NCI-H526 (cell line): Measurements from ENCODE around the gene EDN2.

Experiments used
- DNase-seq, 2 experiments: peaks; one replicate each; lab custom pipeline; 2025; lab: John Stamatoyannopoulos, UW

The EDN2 gene

DNA sequence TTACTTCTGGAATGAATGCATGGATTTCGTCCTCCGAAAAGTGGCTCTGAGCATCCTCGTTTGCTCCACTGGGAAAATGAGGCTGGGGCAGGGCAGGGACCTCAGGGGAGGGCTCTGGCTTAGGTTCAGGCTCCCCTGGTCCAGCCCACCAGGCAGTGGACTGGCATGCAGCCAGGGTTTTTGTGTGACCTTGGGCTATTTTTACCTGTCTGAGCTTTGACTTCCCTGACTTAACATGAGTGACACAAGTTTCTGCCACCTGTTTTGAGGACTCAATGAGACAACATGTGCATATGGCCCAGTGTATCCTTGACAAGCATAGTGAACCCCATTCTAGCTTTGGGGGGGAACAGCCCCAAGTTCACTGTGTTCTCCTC, 32.6 kb upstream of the EDN2 start:
- no peak for DNase-seq

DNA sequence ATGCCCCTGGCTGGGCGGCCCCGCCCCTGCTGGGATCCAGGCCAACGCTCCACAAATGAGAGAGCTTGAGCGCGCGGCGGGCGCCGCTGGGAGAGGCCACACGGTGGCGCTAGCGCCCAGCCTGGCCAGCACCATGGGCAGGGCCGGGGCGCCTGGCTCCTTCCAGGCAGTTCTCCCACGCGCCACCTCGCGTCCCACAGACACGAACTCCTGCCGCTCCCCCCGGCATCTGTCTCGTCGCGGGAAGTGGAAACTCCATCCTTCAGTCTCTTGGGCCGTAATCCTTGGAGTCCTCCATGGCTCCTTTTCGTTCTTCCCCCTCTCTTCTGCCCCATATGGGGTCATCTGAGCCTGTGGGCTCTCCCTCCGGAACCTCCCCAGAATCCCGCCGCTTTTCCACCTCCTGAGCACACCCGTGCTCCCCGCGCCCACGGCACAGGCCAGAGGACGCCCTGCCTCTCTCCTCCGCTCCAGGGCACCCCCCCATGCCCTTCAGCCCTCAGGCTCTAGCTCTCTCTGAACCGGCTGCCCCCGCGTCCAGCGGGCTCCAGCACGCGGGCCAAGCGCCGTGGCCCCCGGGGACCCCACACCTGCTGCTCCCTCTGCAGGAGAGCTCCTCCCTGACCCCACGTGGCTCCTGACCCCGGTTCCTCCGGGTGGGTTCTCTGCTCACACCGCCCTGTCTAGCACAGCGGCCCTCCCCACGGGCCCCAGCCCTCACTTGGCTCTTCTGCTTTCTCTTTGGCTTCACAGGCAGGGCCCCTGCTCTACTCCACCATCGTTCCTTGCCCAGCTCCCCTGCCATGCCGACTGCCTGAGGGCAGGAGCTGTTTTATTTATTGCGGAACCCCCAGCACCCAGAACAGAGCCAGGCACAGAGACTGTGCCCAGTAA, 31.9 kb upstream of the EDN2 start:
- DNase-seq: peak; percentile 79 to 95

- DNase-seq: no peak
These were observed 31.3 kb upstream of the EDN2 start for GRCh38 chr1:41515778-41516167.

GRCh38 chr1:41515131-41515678, 30.7 kb upstream of the EDN2 start:
- peak; percentile 45 to 84 for DNase-seq

DNA sequence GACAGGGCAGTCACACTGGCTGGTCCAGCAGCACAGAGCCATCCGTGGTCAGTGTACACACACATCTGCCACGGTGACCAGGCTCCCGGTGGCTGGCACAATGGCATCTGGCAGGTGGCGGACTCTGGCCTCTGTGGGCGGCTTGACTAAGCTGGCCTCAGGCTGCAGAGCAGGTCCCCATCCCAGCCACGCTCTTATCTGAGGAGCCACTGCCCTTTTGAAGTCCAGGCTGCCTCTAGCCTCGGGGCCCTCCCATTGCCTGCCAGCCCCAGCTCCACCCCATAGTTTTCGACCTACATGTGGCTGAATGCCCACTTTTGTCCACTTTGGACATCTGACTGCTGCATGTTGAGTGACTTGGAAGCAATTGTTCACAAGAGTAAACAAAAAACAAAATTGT, 29.9 kb upstream of the EDN2 start:
- DNase-seq: no peak

DNA sequence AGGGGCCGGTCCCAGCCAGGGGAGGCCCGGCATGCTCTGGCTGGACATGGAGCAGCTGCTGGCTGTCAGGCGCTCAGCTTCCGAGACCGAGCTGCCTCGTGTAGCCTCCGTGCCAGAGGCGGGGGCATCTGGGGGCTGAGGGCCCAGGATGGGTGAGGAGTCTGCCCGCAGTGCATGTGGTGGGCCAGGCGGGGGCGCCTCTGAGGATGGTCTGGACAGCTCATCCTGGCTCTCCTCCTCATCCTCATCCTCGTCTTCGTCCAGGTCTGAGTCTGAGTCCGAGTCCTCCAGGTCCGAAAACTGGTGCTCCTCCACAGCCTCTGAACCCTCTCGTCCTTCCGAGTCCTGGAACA, 28.9 kb upstream of the EDN2 start:
- DNase-seq: no peak

DNA sequence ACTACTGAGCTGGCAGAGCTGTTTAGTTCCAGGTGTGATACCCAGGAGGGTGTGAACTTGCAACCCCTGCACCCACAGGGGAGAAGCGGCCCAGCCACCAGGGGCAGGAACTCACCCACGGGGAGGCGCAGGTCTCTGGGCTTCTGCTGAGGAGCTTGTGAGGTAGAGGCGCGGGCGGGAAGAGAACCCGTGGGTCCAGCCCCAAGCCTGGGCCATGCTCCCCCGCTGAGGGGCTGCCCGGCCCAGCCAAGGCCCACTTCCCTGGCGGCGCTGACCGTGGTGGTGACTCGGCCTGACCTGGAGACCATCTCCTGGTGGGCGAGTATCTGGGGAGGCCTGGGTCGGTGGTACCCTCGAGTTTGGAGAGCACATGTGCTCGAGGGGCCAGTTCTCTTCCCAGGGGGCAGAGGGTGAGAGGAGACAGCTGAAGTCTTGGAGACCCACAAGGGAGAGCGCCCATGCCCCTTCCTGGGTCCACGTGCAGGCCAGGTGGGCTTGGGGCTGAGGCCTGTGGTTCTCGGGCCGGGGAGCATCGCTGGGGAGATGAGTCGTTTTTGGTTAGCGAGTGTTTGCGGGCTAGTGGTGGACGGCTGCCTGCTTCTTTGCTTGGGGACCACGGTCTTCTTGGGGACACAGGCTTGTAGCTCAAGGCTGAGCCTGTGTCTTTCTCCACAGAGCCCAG, 28.4 kb upstream of the EDN2 start:
- no peak for DNase-seq

- no peak for DNase-seq
These were observed 26.7 kb upstream of the EDN2 start for GRCh38 chr1:41511239-41511540.

DNA sequence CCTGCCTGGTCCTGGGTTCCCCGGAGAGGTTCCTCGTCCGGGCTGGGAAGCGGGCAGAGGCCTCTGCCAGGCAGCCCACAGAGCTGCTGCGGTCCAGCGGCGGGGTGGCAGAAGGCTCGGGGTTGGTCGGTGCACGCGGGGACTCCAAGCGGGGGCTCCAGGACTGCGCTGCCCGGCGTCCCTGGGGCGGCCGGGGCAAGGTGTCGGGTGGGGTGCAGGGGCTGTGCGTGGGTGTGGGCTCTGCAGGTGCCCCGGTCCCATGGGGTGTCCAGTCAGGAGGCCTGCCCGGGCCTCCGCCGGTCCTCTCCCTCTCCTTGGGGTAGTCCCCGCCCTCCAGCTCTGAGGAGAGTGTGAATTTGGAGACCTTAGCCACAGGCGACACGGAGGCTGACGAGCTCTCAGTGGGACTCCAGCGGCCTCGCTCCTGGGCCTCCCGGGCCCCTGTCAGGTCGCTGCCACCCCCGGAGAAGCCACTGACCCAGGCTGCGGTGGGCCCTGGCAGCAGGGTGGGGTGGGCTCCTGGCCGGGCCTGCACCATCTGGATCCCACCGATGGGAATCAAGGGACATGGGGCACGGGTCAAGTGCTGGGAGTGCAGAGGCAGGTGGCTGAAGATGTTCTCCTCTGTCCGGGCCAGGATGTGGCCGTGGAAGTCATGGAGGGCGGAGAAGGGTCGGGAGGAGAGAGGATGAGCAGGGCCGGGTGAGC, 26.2 kb upstream of the EDN2 start:
- no peak for DNase-seq

- DNase-seq: no peak
These were observed 24.8 kb upstream of the EDN2 start for GRCh38 chr1:41509270-41509671.

- no peak for DNase-seq
These were observed 23.8 kb upstream of the EDN2 start for GRCh38 chr1:41508290-41508689.

DNA sequence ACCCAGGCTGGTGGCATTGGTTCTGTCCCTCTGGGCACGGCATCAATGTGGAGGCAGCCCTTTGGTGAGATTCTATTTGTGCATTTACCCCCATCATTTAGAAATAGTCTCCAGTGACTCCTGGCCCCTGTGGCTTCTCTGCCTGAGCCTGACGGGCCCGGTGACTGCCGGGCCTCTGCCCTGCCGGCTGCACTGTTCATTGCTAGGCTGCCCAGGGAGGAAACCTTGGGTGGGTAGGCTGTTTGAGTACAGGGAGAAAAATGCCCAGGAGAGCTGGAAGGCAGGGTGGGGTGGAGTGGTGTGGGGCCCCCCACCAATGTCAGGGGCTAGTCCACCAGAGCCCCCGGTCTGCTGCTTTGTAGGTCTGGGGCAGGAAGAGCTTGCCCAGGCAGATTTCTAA, 23.4 kb upstream of the EDN2 start:
- no peak for DNase-seq

GRCh38 chr1:41507110-41507720, 22.7 kb upstream of the EDN2 start:
- no peak for DNase-seq

GRCh38 chr1:41504114-41505035, 19.9 kb upstream of the EDN2 start:
- DNase-seq: no peak

DNA sequence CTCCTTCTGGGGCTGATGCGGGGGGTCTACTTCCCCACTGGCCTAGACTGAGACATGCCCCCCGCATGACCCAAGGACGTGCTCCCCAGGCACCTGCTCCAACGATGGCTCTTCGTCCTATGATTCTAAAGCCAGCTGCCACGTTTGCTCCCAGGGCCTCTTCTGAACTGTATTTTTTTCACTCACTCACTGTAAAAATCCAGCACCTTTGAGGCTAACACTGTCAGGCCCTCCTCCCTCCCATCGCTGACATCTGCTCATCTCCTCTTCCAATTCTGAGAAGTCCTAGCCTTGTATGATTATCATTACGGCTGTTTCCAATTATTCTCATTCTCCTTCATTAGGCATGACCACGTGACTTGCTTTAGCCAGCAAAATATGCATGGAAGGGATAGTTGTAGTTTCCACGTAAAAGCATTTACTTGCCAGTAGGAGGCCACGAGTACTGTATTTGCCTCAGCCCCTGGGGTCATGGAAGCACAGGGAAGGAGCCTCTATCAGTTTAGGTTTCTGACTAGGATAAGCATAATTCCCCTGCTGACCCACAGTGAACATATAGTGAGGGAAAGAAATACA, 19.1 kb upstream of the EDN2 start:
- DNase-seq: peak in 1 of 2 experiments; percentile 35

- DNase-seq: no peak
These were observed 18.4 kb upstream of the EDN2 start for GRCh38 chr1:41502912-41503311.

GRCh38 chr1:41501581-41501980, 17.1 kb upstream of the EDN2 start:
- peak; percentile 83 to 97 for DNase-seq

- DNase-seq: peak; percentile 24 to 37
These were observed 16.5 kb upstream of the EDN2 start for GRCh38 chr1:41500781-41501518.

- DNase-seq: no peak
These were observed 15.9 kb upstream of the EDN2 start for GRCh38 chr1:41500378-41500777.

DNA sequence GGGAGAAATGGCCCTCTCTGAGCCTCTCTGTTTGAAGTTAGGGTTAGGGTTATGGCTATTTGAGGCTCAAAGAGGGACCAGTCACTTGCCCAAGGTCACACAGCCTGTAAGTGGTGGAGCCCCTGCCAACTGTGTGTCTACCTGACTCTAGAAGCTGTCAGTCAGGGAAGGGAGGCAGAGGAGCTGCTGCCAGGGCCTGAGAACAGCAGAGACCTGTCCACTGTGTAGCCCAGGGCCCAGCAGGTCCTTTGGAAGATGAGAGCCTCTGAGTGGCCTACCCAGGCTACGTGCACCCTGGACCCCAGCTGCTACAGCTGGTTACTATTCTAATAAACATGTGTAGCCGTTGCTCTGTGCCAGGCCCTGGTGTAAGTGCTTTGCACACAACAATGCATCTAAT, 15.1 kb upstream of the EDN2 start:
- DNase-seq: no peak
